GM18517 (cell line): Measurements from ENCODE around the gene KNCN.

ENCODE experiments used
- ATAC-seq: cut with Tn5 transposase; IDR thresholded peaks from one replicate; pipeline ENCODE4 v1.9.1; 2021; ENCODE audit warnings: mild to moderate bottlenecking, moderate library complexity; ENCODE audit not compliant: unreplicated experiment

KNCN gene

GRCh38 chr1:46526013-46526690 lies 25.3 kb downstream of the KNCN start:
- no peak for ATAC-seq

- no peak for ATAC-seq
Measured at GRCh38 chr1:46525253-46525983, 26.0 kb downstream of the KNCN start.

GRCh38 chr1:46524843-46525242 lies 26.6 kb downstream of the KNCN start:
- no peak for ATAC-seq

- ATAC-seq, result no peak
Measured at GRCh38 chr1:46523496-46524353, 27.7 kb downstream of the KNCN start.

GRCh38 chr1:46522969-46523320 lies 28.5 kb downstream of the KNCN start:
- no peak for ATAC-seq

- ATAC-seq, result no peak
Measured at GRCh38 chr1:46522184-46522968, 29.1 kb downstream of the KNCN start.

- no peak for ATAC-seq
Measured at GRCh38 chr1:46521414-46521813, 30.0 kb downstream of the KNCN start.

GRCh38 chr1:46520063-46520911 lies 31.2 kb downstream of the KNCN start:
- ATAC-seq, result no peak

GRCh38 chr1:46519209-46519608 lies 32.2 kb downstream of the KNCN start:
- ATAC-seq, result no peak

- ATAC-seq, result no peak
Measured at GRCh38 chr1:46517932-46518498, 33.4 kb downstream of the KNCN start.

GRCh38 chr1:46517010-46517600 lies 34.3 kb downstream of the KNCN start:
- no peak for ATAC-seq

- no peak for ATAC-seq
Measured at GRCh38 chr1:46516200-46516950, 35.1 kb downstream of the KNCN start.

GRCh38 chr1:46515576-46515975 lies 35.9 kb downstream of the KNCN start:
- ATAC-seq, result no peak

- no peak for ATAC-seq
Measured at GRCh38 chr1:46513536-46513935, 37.9 kb downstream of the KNCN start.

- no peak for ATAC-seq
Measured at GRCh38 chr1:46512792-46513190, 38.7 kb downstream of the KNCN start.

GRCh38 chr1:46512135-46512791 lies 39.2 kb downstream of the KNCN start:
- no peak for ATAC-seq

GRCh38 chr1:46510998-46511365 lies 40.5 kb downstream of the KNCN start:
- no peak for ATAC-seq

GRCh38 chr1:46510341-46510997 lies 41.0 kb downstream of the KNCN start:
- ATAC-seq, result no peak
